Type B pancreatic cell (in vitro differentiated cells): ENCODE data around the gene NTN1. TPM values are rescaled to one million over a fixed set of nuclear protein-coding genes. Genes with fewer than 3 reads are reported as not detected.

Source experiments
- DNase-seq: peaks from one replicate; pipeline ENCODE4 v3.0.0; 2021; ENCODE audit warnings: mixed read lengths; ENCODE audit not compliant: unreplicated experiment; ENCODE audit errors: extremely low spot score
- H3K27ac Mint-ChIP-seq: 2 replicates; pipeline ENCODE4 v1.8.0; 2021; ENCODE audit warnings: mild to moderate bottlenecking, mixed read lengths
- H3K27me3 Mint-ChIP-seq: 2 replicates; pipeline ENCODE4 v1.8.0; 2021; ENCODE audit warnings: mixed read lengths
- H3K36me3 Mint-ChIP-seq: 2 replicates; pipeline ENCODE4 v1.8.0; 2021; ENCODE audit warnings: mixed read lengths
- H3K4me1 Mint-ChIP-seq: one replicate; pipeline ENCODE4 v1.8.0; 2021; ENCODE audit warnings: mixed read lengths; ENCODE audit not compliant: unreplicated experiment
- H3K4me3 Mint-ChIP-seq: 2 replicates; pipeline ENCODE4 v1.8.0; 2021; ENCODE audit warnings: mild to moderate bottlenecking, mixed read lengths
- H3K9me3 Mint-ChIP-seq: 2 replicates; pipeline ENCODE4 v1.8.0; 2021; ENCODE audit warnings: mixed read lengths
- CTCF ChIP-seq: fragments of 200-600 bp; sonication (generic); conservative IDR thresholded peaks from 2 replicates; pipeline ENCODE4 v1.5.0; 2021; ENCODE audit warnings: antibody characterized with exemption, mild to moderate bottlenecking
- total RNA-seq: library from RNA; stranded (reverse); gene quantifications from 2 replicates; pipeline ENCODE4 v1.2.1, GENCODE V29; 2021; ENCODE audit warnings: low replicate concordance

The NTN1 gene
- total RNA-seq, 1 donor from 2014 or later: 10.7 TPM

GRCh38 chr17:8997994-8998628 lies 23.2 kb upstream of the NTN1 start:
- no peak for DNase-seq
- H3K27me3 Mint-ChIP-seq: peaks cover 41% of the 10 kb centered on the region
- no peaks in the 10 kb centered on the region for H3K36me3 Mint-ChIP-seq
- peak; percentile 96 for TF ChIP-seq CTCF
- peak overlapping the region; percentile 26 for H3K4me3 Mint-ChIP-seq
- H3K9me3 Mint-ChIP-seq: peaks cover 5% of the 10 kb centered on the region
- no peak overlapping the region for H3K27ac Mint-ChIP-seq
- peaks cover 14% of the 10 kb centered on the region for H3K4me1 Mint-ChIP-seq

- Mint-ChIP-seq H3K27ac (peak overlapping the region; percentile 71), H3K4me3 (peak overlapping the region; percentile 79), H3K4me1 (peaks cover 8% of the 10 kb centered on the region), H3K9me3 (peaks cover 5% of the 10 kb centered on the region), H3K36me3 (no peaks in the 10 kb centered on the region), H3K27me3 (peaks cover 67% of the 10 kb centered on the region)
- no peak for TF ChIP-seq CTCF
- DNase-seq: no peak
Observed at GRCh38 chr17:9001559-9001958, 19.8 kb upstream of the NTN1 start.

GRCh38 chr17:9002227-9002605 lies 19.1 kb upstream of the NTN1 start:
- TF ChIP-seq CTCF: no peak
- Mint-ChIP-seq H3K4me1 (peaks cover 8% of the 10 kb centered on the region), H3K4me3 (peak overlapping the region; percentile 84), H3K27ac (peak overlapping the region; percentile 11), H3K9me3 (peaks cover 5% of the 10 kb centered on the region), H3K27me3 (peaks cover 72% of the 10 kb centered on the region), H3K36me3 (no peaks in the 10 kb centered on the region)
- no peak for DNase-seq

GRCh38 chr17:9002606-9003354 lies 18.5 kb upstream of the NTN1 start:
- H3K9me3 Mint-ChIP-seq: peaks cover 5% of the 10 kb centered on the region
- no peaks in the 10 kb centered on the region for H3K36me3 Mint-ChIP-seq
- peak; percentile 68 for TF ChIP-seq CTCF
- H3K4me3 Mint-ChIP-seq: peak overlapping the region; percentile 84
- peaks cover 77% of the 10 kb centered on the region for H3K27me3 Mint-ChIP-seq
- H3K4me1 Mint-ChIP-seq: peaks cover 8% of the 10 kb centered on the region
- H3K27ac Mint-ChIP-seq: peak overlapping the region; percentile 11
- DNase-seq: peak; percentile 78

GRCh38 chr17:9003355-9004131 lies 17.8 kb upstream of the NTN1 start:
- H3K4me1 Mint-ChIP-seq: peaks cover 8% of the 10 kb centered on the region
- DNase-seq: no peak
- peaks cover 78% of the 10 kb centered on the region for H3K27me3 Mint-ChIP-seq

More at GRCh38 chr17:9003355-9004131, 17.8 kb upstream of the NTN1 start:
- H3K27ac Mint-ChIP-seq: peak overlapping the region; percentile 46
- H3K9me3 Mint-ChIP-seq: peaks cover 5% of the 10 kb centered on the region
- H3K36me3 Mint-ChIP-seq: no peaks in the 10 kb centered on the region
- peak overlapping the region; percentile 80 for H3K4me3 Mint-ChIP-seq
- TF ChIP-seq CTCF: no peak
